GM19240 (cell line): ENCODE results near the gene MARK4.
A peak's percentile ranks its signal among the peaks of the same experiment; 100 is the strongest.
"Not testable (repeated sequence)": the region's sequence is repeated elsewhere in the genome, so short reads cannot be mapped to it uniquely, and the experiment has no call there.

Experiments used
- DNase-seq: peaks from one replicate; pipeline ENCODE4 v3.0.0; 2011; ENCODE audit warnings: low spot score; ENCODE audit not compliant: insufficient read length

The MARK4 gene

GRCh38 chr19:45243144-45243732 lies 7.8 kb upstream of the MARK4 start:
- no peak for DNase-seq

- DNase-seq: no peak
Observed at GRCh38 chr19:45244133-45244794, 6.8 kb upstream of the MARK4 start.

- DNase-seq: no peak
Observed at GRCh38 chr19:45245334-45245787, 5.7 kb upstream of the MARK4 start, which contains the start of gene EXOC3L2. EXOC3L2 (minus strand) TSS chr19:45245407; CDS start chr19:45239045, 6,362 bp downstream.

- DNase-seq: no peak
Observed at GRCh38 chr19:45245826-45246225, 5.2 kb upstream of the MARK4 start.

GRCh38 chr19:45247136-45247535 lies 3.9 kb upstream of the MARK4 start:
- no peak for DNase-seq

- no peak for DNase-seq
Observed at GRCh38 chr19:45249261-45250033, 1.6 kb upstream of the MARK4 start.

- no peak for DNase-seq
Observed at GRCh38 chr19:45250216-45250831, 747 bp upstream of the MARK4 start.

- DNase-seq: peak; percentile 32
Observed at GRCh38 chr19:45251452-45252354, 632 bp downstream of the MARK4 start.

- no peak for DNase-seq
Observed at GRCh38 chr19:45253396-45254027, 2.4 kb downstream of the MARK4 start.

- DNase-seq: no peak
Observed at GRCh38 chr19:45254044-45254531, 3.0 kb downstream of the MARK4 start.

GRCh38 chr19:45255611-45256157 lies 4.6 kb downstream of the MARK4 start:
- DNase-seq: no peak

- no peak for DNase-seq
Observed at GRCh38 chr19:45256836-45257235, 5.8 kb downstream of the MARK4 start.

- DNase-seq: no peak
Observed at GRCh38 chr19:45258862-45259261, 7.8 kb downstream of the MARK4 start.

- DNase-seq: no peak
Observed at GRCh38 chr19:45262570-45262969, 11.5 kb downstream of the MARK4 start.

- no peak for DNase-seq
Observed at GRCh38 chr19:45263013-45263412, 11.9 kb downstream of the MARK4 start.

- no peak for DNase-seq
Observed at GRCh38 chr19:45264781-45265317, 13.8 kb downstream of the MARK4 start.

- no peak for DNase-seq
Observed at GRCh38 chr19:45265375-45265774, 14.3 kb downstream of the MARK4 start.

GRCh38 chr19:45267296-45267695 lies 16.2 kb downstream of the MARK4 start:
- DNase-seq: no peak

- not testable (repeated sequence) for DNase-seq
Observed at GRCh38 chr19:45269939-45270338, 18.9 kb downstream of the MARK4 start.
